GM06990 (cell line): ENCODE data around the gene GRID2.

Source experiments
- DNase-seq: peaks from one replicate; pipeline ENCODE4 v3.0.0-alpha.2; 2011; ENCODE audit not compliant: insufficient read length; ENCODE audit errors: extremely low read depth
- H3K27me3 ChIP-seq: replicated peaks from 2 replicates; pipeline ENCODE4 v1.6.0; 2011; ENCODE audit warnings: low read length; ENCODE audit not compliant: control insufficient read depth, insufficient read depth
- H3K36me3 ChIP-seq: 2 replicates; pipeline ENCODE4 v1.5.1; 2011; ENCODE audit warnings: low read length; ENCODE audit not compliant: control insufficient read depth, insufficient read depth
- H3K4me3 ChIP-seq: replicated peaks from 2 replicates; pipeline ENCODE4 v1.5.1; 2011; ENCODE audit warnings: low read depth, mild to moderate bottlenecking, control low read depth, low read length
- TF ChIP-seq, protein P1 (sequence below): IDR thresholded peaks from 2 replicates; pipeline ENCODE4 v1.5.1; 2011; ENCODE audit warnings: low read length, control low read depth, mild to moderate bottlenecking, inconsistent platforms; ENCODE audit not compliant: insufficient read depth, poor library complexity, severe bottlenecking

The GRID2 gene

DNA sequence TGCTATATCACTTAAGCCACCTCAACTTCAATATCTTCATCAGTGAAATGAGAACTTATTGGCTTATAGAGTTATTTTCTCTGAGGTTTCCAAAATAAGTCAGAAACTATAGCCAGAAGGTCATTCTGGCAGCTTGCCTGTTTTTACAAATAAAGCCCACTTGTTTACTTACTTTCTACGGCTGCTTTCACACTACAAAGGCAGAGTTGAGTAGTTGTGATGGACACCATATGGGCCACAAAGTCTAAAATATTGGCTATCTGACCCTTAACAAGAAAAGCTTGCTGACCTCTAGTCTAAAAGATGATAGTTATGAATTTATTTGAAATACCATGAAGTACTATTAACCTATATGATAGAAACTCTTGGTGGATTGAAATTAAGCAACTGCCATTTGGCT is 1457.5 kb downstream of the GRID2 start:
- TF ChIP-seq, protein P1, sequence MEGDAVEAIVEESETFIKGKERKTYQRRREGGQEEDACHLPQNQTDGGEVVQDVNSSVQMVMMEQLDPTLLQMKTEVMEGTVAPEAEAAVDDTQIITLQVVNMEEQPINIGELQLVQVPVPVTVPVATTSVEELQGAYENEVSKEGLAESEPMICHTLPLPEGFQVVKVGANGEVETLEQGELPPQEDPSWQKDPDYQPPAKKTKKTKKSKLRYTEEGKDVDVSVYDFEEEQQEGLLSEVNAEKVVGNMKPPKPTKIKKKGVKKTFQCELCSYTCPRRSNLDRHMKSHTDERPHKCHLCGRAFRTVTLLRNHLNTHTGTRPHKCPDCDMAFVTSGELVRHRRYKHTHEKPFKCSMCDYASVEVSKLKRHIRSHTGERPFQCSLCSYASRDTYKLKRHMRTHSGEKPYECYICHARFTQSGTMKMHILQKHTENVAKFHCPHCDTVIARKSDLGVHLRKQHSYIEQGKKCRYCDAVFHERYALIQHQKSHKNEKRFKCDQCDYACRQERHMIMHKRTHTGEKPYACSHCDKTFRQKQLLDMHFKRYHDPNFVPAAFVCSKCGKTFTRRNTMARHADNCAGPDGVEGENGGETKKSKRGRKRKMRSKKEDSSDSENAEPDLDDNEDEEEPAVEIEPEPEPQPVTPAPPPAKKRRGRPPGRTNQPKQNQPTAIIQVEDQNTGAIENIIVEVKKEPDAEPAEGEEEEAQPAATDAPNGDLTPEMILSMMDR = no peak

DNA sequence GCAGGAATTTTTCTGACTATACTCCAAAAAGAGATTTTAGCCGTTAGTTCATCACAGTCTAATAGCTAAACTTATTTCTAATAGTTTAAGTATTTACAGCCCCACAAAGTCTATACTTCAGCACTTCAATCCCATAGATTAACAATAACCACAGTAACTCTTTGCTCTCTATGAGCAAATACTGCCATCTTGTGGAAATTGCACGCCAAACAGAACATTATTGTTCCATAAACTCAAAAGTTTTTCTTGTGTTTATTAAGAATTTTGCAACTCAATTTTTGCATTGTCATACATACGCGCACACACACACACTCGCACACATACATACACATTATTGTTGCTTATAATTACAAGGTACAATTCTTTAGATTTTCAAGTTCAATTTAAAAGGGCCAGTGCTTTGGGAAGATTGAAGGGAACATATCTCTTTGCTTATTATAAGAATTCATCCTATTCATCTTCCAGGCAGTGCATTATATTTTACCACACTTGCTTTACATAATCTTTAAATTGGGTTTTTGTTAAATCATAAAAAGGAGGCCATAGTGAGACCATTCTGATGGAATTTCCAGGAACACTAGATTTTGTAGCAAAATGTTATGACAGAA is 1461.0 kb downstream of the GRID2 start:
- TF ChIP-seq, protein P1 = peak; percentile 59
- no peaks in the 10 kb centered on the region for H3K36me3 ChIP-seq

More for the DNA sequence above, 1457.5 kb downstream of the GRID2 start:
- Histone ChIP-seq H3K4me3 (no peak overlapping the region), H3K27me3 (no peaks in the 10 kb centered on the region), H3K36me3 (no peaks in the 10 kb centered on the region)
- DNase-seq = no peak

DNA sequence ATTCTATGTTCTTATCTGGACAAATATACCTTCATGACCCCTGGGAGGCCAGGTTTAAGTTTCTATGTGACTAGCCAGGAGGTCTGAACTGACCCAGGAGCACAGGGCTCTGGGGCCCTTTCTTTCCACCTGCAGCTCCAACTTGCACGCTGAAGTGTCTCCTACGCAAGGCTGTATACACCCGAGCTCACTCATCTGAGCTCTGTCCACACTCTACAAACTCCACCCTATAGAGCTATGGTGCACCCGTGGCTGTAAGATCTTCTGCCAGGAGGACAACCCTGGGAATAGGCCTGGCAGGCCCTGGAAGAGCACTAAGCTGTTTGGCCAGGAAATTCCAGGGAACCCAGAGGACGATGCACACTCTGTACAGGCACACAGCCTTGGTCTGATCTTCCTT is 1464.2 kb downstream of the GRID2 start:
- Histone ChIP-seq H3K4me3 (no peak overlapping the region), H3K36me3 (no peaks in the 10 kb centered on the region), H3K27me3 (no peaks in the 10 kb centered on the region; the same call in 1 of the 2 replicates)
- no peak for DNase-seq
- TF ChIP-seq, protein P1 = no peak

More for the DNA sequence above, 1461.0 kb downstream of the GRID2 start:
- peak; percentile 4 for DNase-seq
- H3K27me3 ChIP-seq = no peaks in the 10 kb centered on the region; the same call in 1 of the 2 replicates
- H3K4me3 ChIP-seq = no peak overlapping the region

DNA sequence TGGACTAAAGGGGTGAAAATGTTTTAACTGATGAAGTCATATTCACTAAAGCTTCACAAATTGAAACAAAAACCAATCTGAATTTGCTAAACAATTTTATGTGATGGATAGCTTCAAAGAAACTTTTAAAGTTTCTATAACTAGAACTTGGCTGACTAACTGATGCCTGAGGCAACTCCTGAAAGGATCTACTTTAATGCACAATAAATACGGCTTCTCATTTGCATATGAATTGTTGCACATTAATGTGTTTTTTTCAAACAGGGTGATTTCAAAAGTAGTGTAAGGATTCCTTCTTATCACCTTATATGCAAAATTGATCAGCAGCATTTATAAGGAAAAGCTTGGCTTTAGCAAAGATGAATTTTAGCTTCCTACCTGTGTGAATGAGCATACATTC is 1466.4 kb downstream of the GRID2 start:
- Histone ChIP-seq H3K4me3 (no peak overlapping the region), H3K36me3 (no peaks in the 10 kb centered on the region), H3K27me3 (no peaks in the 10 kb centered on the region; the same call in 1 of the 2 replicates)
- TF ChIP-seq, protein P1 = no peak
- DNase-seq = no peak

DNA sequence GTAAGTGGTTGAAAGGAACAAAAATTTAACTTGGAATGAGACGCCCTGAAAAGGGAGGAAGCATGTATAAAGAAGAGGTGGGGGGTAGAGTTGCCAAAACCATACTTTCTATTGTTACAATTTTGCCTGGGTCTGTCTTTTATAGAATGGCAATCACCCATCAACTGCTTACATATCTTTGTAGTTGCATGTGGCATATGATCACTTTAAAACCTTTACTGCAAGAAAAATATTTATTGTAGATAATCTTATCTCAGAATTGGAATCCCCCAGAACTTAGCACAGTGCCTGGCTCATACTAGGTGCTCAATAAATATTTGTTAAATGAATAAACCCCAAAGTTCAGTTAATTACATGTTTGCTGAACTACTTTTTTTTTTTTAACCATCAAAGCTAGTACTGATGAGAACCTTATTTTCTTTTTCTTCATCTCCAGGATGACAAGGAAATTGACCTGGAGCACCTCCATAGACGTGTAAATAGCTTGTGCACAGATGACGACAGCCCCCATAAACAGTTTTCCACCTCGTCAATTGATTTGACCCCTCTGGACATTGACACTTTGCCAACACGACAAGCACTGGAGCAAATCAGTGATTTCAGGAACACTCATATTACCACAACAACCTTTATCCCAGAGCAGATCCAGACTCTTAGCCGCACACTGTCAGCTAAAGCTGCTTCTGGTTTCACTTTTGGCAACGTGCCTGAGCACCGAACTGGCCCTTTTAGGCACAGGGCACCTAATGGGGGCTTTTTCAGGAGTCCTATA is 1468.1 kb downstream of the GRID2 start:
- Histone ChIP-seq H3K4me3 (no peak overlapping the region; the same call in 1 of the 2 replicates), H3K27me3 (no peaks in the 10 kb centered on the region; the same call in 1 of the 2 replicates), H3K36me3 (no peaks in the 10 kb centered on the region)
- TF ChIP-seq, protein P1 = no peak
- DNase-seq = no peak
